SK-N-SH (cell line): ENCODE data around the gene PAEP. TPM values are rescaled to one million over a fixed set of nuclear protein-coding genes. Genes with fewer than 3 reads are reported as not detected.

Experiments used
- CTCF ChIA-PET: fragments of 300-600, 350-600 bp; formaldehyde crosslinking; extraction: SDS; loops from one replicate; lab custom pipeline; 2021; lab: Yijun Ruan, JAX
- POLR2A ChIA-PET: fragments of 350-600 bp; sonication (Branson Sonifier 250); formaldehyde crosslinking; extraction: SDS; loops from one replicate; lab custom pipeline; 2020; ENCODE audit warnings: antibody characterized with exemption, inconsistent platforms; lab: Yijun Ruan, JAX
- DNase-seq: peaks from one replicate; pipeline ENCODE4 v3.0.0; 2012
- H2AFZ ChIP-seq: fragments of 200-600 bp; sonication (generic); 2 replicates; pipeline ENCODE4 v1.8.1; 2016; ENCODE audit warnings: antibody characterized with exemption, mild to moderate bottlenecking, low read depth
- H3F3A ChIP-seq: fragments of 200-600 bp; sonication (generic); replicated peaks from 2 replicates; pipeline ENCODE3; 2016; ENCODE audit warnings: antibody characterized with exemption, mild to moderate bottlenecking; ENCODE audit not compliant: insufficient read depth
- H3K27ac ChIP-seq, 2 experiments: fragments of 200-500 bp in 1 of 2; fragments of 200-600 bp in 1 of 2; sonication (Bioruptor generic) in 1 of 2; sonication (generic), shearing (Covaris generic) in 1 of 2; 2 replicates each; pipeline versions ENCODE4 v1.5.1 to v1.6.1; 2014 to 2016; ENCODE audit warnings: low read depth in 2 of 2, inconsistent platforms in 1 of 2, low read length in 1 of 2, mild to moderate bottlenecking in 1 of 2, mixed read lengths in 1 of 2
- H3K27me3 ChIP-seq: fragments of 200-600 bp; sonication (generic), shearing (Covaris generic); 2 replicates; pipeline ENCODE4 v1.6.1; 2016; ENCODE audit warnings: mixed run types; ENCODE audit not compliant: insufficient read depth
- H3K36me3 ChIP-seq, 2 experiments: fragments of 200-500 bp in 1 of 2; fragments of 200-600 bp in 1 of 2; sonication (Bioruptor generic) in 1 of 2; sonication (generic) in 1 of 2; replicated peaks in 1 of 2; 2 replicates each; pipeline versions ENCODE3 to v1.5.1; 2014 to 2016; ENCODE audit warnings: low read length in 1 of 2, mild to moderate bottlenecking in 1 of 2; ENCODE audit not compliant: insufficient read depth in 2 of 2, control insufficient read depth in 1 of 2
- H3K4me1 ChIP-seq, 2 experiments: fragments of 200-500 bp in 1 of 2; fragments of 200-600 bp in 1 of 2; sonication (Bioruptor generic) in 1 of 2; sonication (generic), shearing (Covaris generic) in 1 of 2; 2 replicates each; pipeline versions ENCODE4 v1.5.1 to v1.6.1; 2014 to 2016; ENCODE audit warnings: low read depth in 1 of 2, low read length in 1 of 2, mixed run types in 1 of 2; ENCODE audit not compliant: insufficient read depth in 2 of 2, control insufficient read depth in 1 of 2
- H3K4me2 ChIP-seq: fragments of 200-600 bp; sonication (generic), shearing (Covaris generic); 2 replicates; pipeline ENCODE4 v1.6.1; 2017; ENCODE audit warnings: mixed run types
- H3K4me3 ChIP-seq, 2 experiments: fragments of 200-500 bp in 1 of 2; fragments of 200-600 bp in 1 of 2; sonication (Bioruptor generic) in 1 of 2; sonication (generic), shearing (Covaris generic) in 1 of 2; 2 replicates each; pipeline versions ENCODE4 v1.5.1 to v1.8.1; 2014 to 2016; ENCODE audit warnings: low read depth in 2 of 2, inconsistent platforms in 1 of 2, low read length in 1 of 2, mild to moderate bottlenecking in 1 of 2, mixed read lengths in 1 of 2, moderate library complexity in 1 of 2
- H3K79me2 ChIP-seq: fragments of 200-600 bp; sonication (generic); 2 replicates; pipeline ENCODE4 v1.8.1; 2017; ENCODE audit warnings: mild to moderate bottlenecking; ENCODE audit not compliant: insufficient read depth
- H3K9ac ChIP-seq: fragments of 200-600 bp; sonication (generic); 2 replicates; pipeline ENCODE4 v1.6.1; 2017; ENCODE audit warnings: mixed run types
- H3K9me2 ChIP-seq: fragments of 200-600 bp; sonication (generic); 2 replicates; pipeline ENCODE4 v1.6.1; 2017; ENCODE audit warnings: mixed run types
- H3K9me3 ChIP-seq: fragments of 200-600 bp; sonication (generic); 2 replicates; pipeline ENCODE4 v1.6.1; 2017; ENCODE audit warnings: mixed run types, mild to moderate bottlenecking, moderate library complexity
- H4K20me1 ChIP-seq: fragments of 200-600 bp; sonication (generic); 2 replicates; pipeline ENCODE4 v1.6.1; 2017; ENCODE audit warnings: mild to moderate bottlenecking, mixed run types; ENCODE audit not compliant: insufficient read depth
- CHD2 ChIP-seq: fragments of 150-350 bp; IDR thresholded peaks from 2 replicates; pipeline ENCODE4 v1.6.1; 2018; ENCODE audit warnings: low read length; ENCODE audit not compliant: partially characterized antibody
- ELF1 ChIP-seq: IDR thresholded peaks from 2 replicates; pipeline ENCODE4 v1.4.0; 2012
- EP300 ChIP-seq, 2 experiments: IDR thresholded peaks; 2 replicates each; pipeline versions ENCODE4 v1.4.0 to v1.6.1; 2012; ENCODE audit warnings: borderline replicate concordance in 1 of 2, low read depth in 1 of 2, low read length in 1 of 2
- EZH2phosphoT487 ChIP-seq: fragments of 200-600 bp; sonication (generic); IDR thresholded peaks from 2 replicates; pipeline ENCODE4 v1.6.1; 2017; ENCODE audit warnings: low read depth, mixed run types, mild to moderate bottlenecking, antibody characterized with exemption, moderate library complexity, borderline replicate concordance
- FOSL2 ChIP-seq: IDR thresholded peaks from 2 replicates; pipeline ENCODE4 v1.4.0; 2012; ENCODE audit warnings: low read depth, mild to moderate bottlenecking, moderate library complexity, borderline replicate concordance
- FOXM1 ChIP-seq: IDR thresholded peaks from 2 replicates; pipeline ENCODE4 v1.4.0; 2012; ENCODE audit warnings: low read depth, mild to moderate bottlenecking
- GABPA ChIP-seq: IDR thresholded peaks from 2 replicates; pipeline ENCODE4 v1.4.0; 2012; ENCODE audit warnings: low read depth, mild to moderate bottlenecking
- GATA2 ChIP-seq: sonication (generic); formaldehyde crosslinking; IDR thresholded peaks from 2 replicates; pipeline ENCODE4 v1.5.0; 2020; ENCODE audit warnings: mild to moderate bottlenecking, missing genetic modification reagents
- JUND ChIP-seq: IDR thresholded peaks from 2 replicates; pipeline ENCODE4 v1.4.0; 2012
- PBX3 ChIP-seq: IDR thresholded peaks from 2 replicates; pipeline ENCODE4; 2012
- RCOR1 ChIP-seq: fragments of 150-350 bp; IDR thresholded peaks from 2 replicates; pipeline ENCODE4 v1.6.1; 2017; ENCODE audit warnings: antibody characterized with exemption, low read length
- REST ChIP-seq: IDR thresholded peaks from 2 replicates; pipeline ENCODE4 v1.6.1; 2012; ENCODE audit warnings: mild to moderate bottlenecking, low read depth, low read length, moderate library complexity
- SMC3 ChIP-seq: IDR thresholded peaks from 2 replicates; pipeline ENCODE4 v1.6.1; 2012; ENCODE audit warnings: low read depth, low read length, improper control_type of control experiment
- TAF1 ChIP-seq: IDR thresholded peaks from 2 replicates; pipeline ENCODE4 v1.6.1; 2012; ENCODE audit warnings: low read depth, mild to moderate bottlenecking, low read length, moderate library complexity, borderline replicate concordance
- TCF12 ChIP-seq: IDR thresholded peaks from 2 replicates; pipeline ENCODE4 v1.4.0; 2012
- YY1 ChIP-seq: IDR thresholded peaks from 2 replicates; pipeline ENCODE4 v1.4.0; 2012; ENCODE audit warnings: low read depth, mild to moderate bottlenecking
- WGBS: methylation state at CpG from one replicate; pipeline ENCODE4 v1.1.6; 2017; ENCODE audit warnings: low lambda C conversion rate; 5-methylcytosine and 5-hydroxymethylcytosine counted together
- polyA plus RNA-seq, 3 experiments: library from polyadenylated mRNA; depleted of rRNA; stranded (reverse); fragments of >200 nt; gene quantifications; 2 replicates each; pipeline ENCODE4 v1.2.3, GENCODE V29; 2012
- TF ChIP-seq, protein P1 (sequence below): IDR thresholded peaks from 2 replicates; pipeline ENCODE4 v1.4.0; 2012; ENCODE audit warnings: low read depth
- TF ChIP-seq, protein P2 (sequence below): fragments of 150-350 bp; IDR thresholded peaks from 2 replicates; pipeline ENCODE4 v1.6.1; 2017; ENCODE audit warnings: antibody characterized with exemption, low read length, low read depth, borderline replicate concordance
- TF ChIP-seq, protein P3 (sequence below): fragments of 200-600 bp; sonication (generic); IDR thresholded peaks from 2 replicates; pipeline ENCODE4 v1.6.1; 2017; ENCODE audit warnings: antibody characterized with exemption, mild to moderate bottlenecking, moderate library complexity

Gene PAEP
- polyA plus RNA-seq, 1 of the 3 experiments (the other 2 are of a cell fraction), result 0.08 TPM

- Histone ChIP-seq H3K36me3 (no peaks in the 10 kb centered on the region), H4K20me1 (no peaks in the 10 kb centered on the region), H3K27me3 (no peaks in the 10 kb centered on the region), H3K9ac (no peak overlapping the region), H3F3A (no peaks in the 10 kb centered on the region), H3K4me2 (no peak overlapping the region), H3K9me2 (no peaks in the 10 kb centered on the region), H3K9me3 (no peaks in the 10 kb centered on the region), H3K27ac (no peak overlapping the region), H3K4me3 (no peak overlapping the region), H3K4me1 (no peaks in the 10 kb centered on the region), H2AFZ (no peak overlapping the region), H3K79me2 (no peaks in the 10 kb centered on the region)
- TF ChIP-seq ELF1, result no peak
- TF ChIP-seq JUND, result no peak
- TF ChIP-seq, protein P1, sequence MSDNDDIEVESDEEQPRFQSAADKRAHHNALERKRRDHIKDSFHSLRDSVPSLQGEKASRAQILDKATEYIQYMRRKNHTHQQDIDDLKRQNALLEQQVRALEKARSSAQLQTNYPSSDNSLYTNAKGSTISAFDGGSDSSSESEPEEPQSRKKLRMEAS, result no peak
- no peak for TF ChIP-seq FOXM1
- no peak for TF ChIP-seq SMC3
- TF ChIP-seq GATA2, result no peak
- TF ChIP-seq EP300 (IDR thresholded peaks at IDR 0.05; ENCODE audit: borderline replicate concordance in 1 of 2, low read depth in 1 of 2, low read length in 1 of 2), result no peak
- no peak for TF ChIP-seq YY1
- TF ChIP-seq, protein P2, sequence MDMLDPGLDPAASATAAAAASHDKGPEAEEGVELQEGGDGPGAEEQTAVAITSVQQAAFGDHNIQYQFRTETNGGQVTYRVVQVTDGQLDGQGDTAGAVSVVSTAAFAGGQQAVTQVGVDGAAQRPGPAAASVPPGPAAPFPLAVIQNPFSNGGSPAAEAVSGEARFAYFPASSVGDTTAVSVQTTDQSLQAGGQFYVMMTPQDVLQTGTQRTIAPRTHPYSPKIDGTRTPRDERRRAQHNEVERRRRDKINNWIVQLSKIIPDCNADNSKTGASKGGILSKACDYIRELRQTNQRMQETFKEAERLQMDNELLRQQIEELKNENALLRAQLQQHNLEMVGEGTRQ, result no peak
- TF ChIP-seq, protein P3, sequence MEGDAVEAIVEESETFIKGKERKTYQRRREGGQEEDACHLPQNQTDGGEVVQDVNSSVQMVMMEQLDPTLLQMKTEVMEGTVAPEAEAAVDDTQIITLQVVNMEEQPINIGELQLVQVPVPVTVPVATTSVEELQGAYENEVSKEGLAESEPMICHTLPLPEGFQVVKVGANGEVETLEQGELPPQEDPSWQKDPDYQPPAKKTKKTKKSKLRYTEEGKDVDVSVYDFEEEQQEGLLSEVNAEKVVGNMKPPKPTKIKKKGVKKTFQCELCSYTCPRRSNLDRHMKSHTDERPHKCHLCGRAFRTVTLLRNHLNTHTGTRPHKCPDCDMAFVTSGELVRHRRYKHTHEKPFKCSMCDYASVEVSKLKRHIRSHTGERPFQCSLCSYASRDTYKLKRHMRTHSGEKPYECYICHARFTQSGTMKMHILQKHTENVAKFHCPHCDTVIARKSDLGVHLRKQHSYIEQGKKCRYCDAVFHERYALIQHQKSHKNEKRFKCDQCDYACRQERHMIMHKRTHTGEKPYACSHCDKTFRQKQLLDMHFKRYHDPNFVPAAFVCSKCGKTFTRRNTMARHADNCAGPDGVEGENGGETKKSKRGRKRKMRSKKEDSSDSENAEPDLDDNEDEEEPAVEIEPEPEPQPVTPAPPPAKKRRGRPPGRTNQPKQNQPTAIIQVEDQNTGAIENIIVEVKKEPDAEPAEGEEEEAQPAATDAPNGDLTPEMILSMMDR, result no peak
- TF ChIP-seq EZH2phosphoT487, result no peak
- no peak for TF ChIP-seq FOSL2
- no peak for TF ChIP-seq RCOR1
- TF ChIP-seq PBX3, result no peak
- TF ChIP-seq TAF1, result no peak
- DNase-seq, result no peak
- CTCF ChIA-PET, result no interaction called here
- POLR2A ChIA-PET, result no interaction called here
- 69% methylated on average over 3 of the region's 3 CpGs for WGBS
Measured at GRCh38 chr9:135533113-135533512, 28.4 kb upstream of the PAEP start.

GRCh38 chr9:135533674-135534073, 27.9 kb upstream of the PAEP start:
- CTCF ChIA-PET, result no interaction called here
- no peak overlapping the region for H3K4me2 ChIP-seq
- H3K9ac ChIP-seq, result no peak overlapping the region
- no peak overlapping the region for H2AFZ ChIP-seq
- no peaks in the 10 kb centered on the region for H3K4me1 ChIP-seq
- WGBS, result 72% methylated on average over 12 of the region's 12 CpGs
- no peaks in the 10 kb centered on the region for H4K20me1 ChIP-seq
- H3K27ac ChIP-seq, result no peak overlapping the region
- no peak overlapping the region for H3K4me3 ChIP-seq
- DNase-seq, result no peak
- no peaks in the 10 kb centered on the region for H3K36me3 ChIP-seq
- no peaks in the 10 kb centered on the region for H3K9me2 ChIP-seq
- H3K27me3 ChIP-seq, result no peaks in the 10 kb centered on the region
- no peaks in the 10 kb centered on the region for H3F3A ChIP-seq
- POLR2A ChIA-PET, result no interaction called here
- H3K9me3 ChIP-seq, result no peaks in the 10 kb centered on the region
- no peaks in the 10 kb centered on the region for H3K79me2 ChIP-seq
- TF ChIP-seq, protein P3, result no peak
- TF ChIP-seq CHD2, result no peak
- TF ChIP-seq GABPA, result no peak
- no peak for TF ChIP-seq REST
- TF ChIP-seq ELF1, result no peak
- TF ChIP-seq SMC3, result no peak
- no peak for TF ChIP-seq FOSL2
- no peak for TF ChIP-seq EZH2phosphoT487
- TF ChIP-seq TCF12, result no peak
